Fibroblast of villous mesenchyme (primary cell): ENCODE measurements around the gene CHPT1. TPM values are rescaled to one million over a fixed set of nuclear protein-coding genes. Genes with fewer than 3 reads are reported as not detected.
A peak's percentile ranks its signal among the peaks of the same experiment; 100 is the strongest.
"Not testable (repeated sequence)": the region's sequence is repeated elsewhere in the genome, so short reads cannot be mapped to it uniquely, and the experiment has no call there.

Source experiments
- DNase-seq: peaks from one replicate; pipeline ENCODE4 v3.0.0-alpha.2; 2010; ENCODE audit warnings: low read depth
- H3K4me3 ChIP-seq: 2 replicates; pipeline ENCODE4 v1.5.1; 2011; ENCODE audit warnings: low read depth, mild to moderate bottlenecking, low read length
- total RNA-seq: library from RNA; depleted of rRNA; stranded (reverse); fragments of >200 nt; gene quantifications from 2 replicates; pipeline ENCODE4 v1.2.3, GENCODE V29; 2012
- TF ChIP-seq, protein P1 (sequence below): IDR thresholded peaks from 2 replicates; pipeline ENCODE4 v1.5.1; 2012; ENCODE audit warnings: low read depth, mild to moderate bottlenecking, low read length; ENCODE audit not compliant: insufficient read depth

CHPT1 gene
- total RNA-seq, 1 donor, result 35.4 TPM

DNA sequence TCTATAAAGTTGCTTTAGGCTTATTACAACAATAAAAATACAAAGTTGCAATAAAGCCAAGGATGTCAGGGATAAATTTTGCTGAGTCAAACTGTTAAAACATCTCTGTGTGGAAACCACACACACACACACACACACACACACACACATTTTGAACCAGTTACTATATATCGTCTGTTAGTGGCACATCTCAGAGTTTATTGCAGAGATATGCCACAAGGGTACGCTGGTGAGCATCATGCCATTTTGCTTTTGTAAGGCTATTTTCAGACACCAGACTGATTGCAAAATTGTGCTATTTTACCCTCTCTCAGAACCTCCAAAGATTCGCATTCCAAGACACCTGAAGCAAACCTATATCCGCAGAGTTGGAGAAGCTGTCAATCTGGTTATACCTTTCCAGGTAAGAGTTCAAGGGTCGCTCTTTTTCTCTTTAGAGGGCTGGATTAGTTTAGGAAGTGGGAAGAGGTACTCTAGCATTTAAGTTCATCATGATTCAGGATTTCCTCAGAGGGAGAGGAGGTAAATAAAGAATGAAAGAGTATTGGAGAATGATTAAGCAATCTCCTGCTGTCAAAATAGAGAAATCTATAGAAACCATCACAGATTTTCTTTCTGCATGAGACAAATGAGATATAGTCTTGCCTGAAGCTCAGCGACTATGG lies 27.3 kb upstream of the CHPT1 start:
- H3K4me3 ChIP-seq, result no peak overlapping the region
- DNase-seq, result peak; percentile 76
- TF ChIP-seq, protein P1, sequence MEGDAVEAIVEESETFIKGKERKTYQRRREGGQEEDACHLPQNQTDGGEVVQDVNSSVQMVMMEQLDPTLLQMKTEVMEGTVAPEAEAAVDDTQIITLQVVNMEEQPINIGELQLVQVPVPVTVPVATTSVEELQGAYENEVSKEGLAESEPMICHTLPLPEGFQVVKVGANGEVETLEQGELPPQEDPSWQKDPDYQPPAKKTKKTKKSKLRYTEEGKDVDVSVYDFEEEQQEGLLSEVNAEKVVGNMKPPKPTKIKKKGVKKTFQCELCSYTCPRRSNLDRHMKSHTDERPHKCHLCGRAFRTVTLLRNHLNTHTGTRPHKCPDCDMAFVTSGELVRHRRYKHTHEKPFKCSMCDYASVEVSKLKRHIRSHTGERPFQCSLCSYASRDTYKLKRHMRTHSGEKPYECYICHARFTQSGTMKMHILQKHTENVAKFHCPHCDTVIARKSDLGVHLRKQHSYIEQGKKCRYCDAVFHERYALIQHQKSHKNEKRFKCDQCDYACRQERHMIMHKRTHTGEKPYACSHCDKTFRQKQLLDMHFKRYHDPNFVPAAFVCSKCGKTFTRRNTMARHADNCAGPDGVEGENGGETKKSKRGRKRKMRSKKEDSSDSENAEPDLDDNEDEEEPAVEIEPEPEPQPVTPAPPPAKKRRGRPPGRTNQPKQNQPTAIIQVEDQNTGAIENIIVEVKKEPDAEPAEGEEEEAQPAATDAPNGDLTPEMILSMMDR, result peak; percentile 82

DNA sequence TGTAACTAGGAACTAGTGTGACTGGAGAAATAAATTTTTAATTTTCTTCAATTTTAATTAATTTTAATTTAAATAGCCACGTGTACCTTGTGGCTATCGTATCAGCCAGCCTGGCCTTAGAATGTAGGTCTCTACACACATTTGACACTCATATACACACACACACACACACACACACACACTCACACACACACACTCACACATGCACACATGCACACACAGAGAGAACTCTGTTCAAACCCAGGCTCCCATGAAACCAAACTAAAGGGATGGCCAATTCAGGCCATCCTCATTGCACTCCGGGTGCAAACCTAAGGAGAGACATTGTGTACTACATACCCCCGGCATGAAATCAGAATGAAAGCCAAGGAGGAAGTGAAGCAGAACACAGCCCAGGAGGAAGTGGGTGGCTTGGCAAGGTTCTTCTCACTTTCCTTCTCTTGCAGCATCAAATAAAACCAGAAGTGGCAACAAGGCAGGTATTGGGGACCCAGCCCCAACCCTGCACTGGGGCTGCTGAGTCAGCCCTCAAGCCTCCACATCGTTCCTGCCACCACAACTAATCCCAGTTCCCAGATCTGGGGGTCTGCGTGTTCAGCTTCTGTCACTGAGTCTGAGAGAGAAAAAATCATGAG lies 26.2 kb upstream of the CHPT1 start:
- no peak overlapping the region for H3K4me3 ChIP-seq
- TF ChIP-seq, protein P1, result no peak
- DNase-seq, result no peak

DNA sequence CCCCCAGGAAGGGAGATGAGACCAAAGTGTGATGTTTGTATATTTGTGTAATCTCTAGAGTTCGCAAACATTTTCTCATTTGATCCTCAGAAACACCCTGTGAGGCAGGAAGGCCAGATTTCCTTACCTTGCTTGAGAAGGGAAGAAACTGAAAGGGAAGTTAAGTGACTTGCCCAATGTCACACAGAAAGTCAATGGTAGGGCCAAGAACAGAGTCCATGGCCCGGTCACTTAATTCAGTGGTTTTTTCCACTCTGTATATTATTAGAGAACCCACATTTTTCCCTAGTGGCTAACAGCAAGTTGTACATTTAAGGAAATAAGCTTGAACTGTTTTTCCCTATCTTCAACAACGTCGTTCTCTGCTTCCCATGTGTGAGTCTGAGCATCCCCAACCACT lies 25.6 kb upstream of the CHPT1 start:
- H3K4me3 ChIP-seq, result no peak overlapping the region
- no peak for DNase-seq
- TF ChIP-seq, protein P1, result no peak

DNA sequence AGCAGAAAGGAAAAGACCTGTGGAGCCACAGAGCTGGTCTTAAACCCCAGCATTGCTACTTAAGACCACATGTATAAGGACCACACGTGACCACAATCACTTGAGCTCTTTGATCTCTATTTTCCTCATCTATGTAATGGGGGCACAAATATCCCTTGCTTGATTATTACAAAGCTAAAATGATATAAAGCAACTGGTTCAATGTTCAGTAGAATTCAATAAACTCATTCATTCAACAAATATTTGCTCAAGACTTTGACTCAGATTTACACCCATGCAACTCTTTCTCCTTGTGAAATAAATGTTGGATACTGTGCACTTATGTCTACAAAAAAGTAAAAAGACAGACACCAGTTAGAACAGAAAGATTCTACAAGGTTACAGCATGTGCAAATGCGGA lies 21.9 kb upstream of the CHPT1 start:
- DNase-seq, result no peak
- no peak overlapping the region for H3K4me3 ChIP-seq
- TF ChIP-seq, protein P1, result no peak

DNA sequence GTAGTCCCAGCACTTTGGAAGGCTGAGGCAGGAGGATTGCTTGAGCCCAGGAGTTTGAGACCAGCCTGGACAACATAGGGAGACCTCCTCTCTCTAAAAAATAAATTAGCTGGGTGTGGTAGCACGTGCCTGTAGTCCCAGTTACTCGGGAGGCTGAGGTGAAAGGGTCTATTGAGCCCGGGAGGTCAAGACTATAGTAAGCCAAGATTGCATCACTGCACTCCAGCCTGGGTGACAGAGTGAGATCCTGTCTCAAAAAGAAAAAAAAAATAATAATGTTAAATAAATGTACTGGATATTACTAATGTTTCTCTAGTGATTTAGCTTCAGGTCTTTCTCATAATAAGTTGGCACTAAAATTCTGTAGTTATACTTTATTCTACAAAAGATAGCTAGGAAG lies 20.9 kb upstream of the CHPT1 start:
- H3K4me3 ChIP-seq, DNase-seq: not testable (repeated sequence)

DNA sequence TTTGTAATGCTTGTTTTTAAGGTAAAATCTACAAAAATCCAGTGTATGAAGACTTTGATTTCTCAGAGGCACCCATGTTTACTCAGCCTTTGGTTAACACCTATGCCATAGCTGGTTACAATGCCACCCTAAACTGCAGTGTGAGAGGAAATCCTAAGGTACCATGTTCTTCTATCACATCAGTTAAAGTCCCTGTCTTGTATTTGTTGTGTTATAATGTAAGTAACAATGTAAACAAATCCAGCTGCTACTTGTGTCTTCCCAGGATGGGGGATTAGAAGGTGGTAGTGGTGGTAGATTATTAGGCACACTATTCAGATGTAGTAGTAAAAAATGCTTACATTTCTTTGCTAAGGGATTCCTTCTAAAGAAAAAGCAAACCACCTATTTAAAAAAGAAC lies 19.4 kb upstream of the CHPT1 start:
- no peak for DNase-seq
- H3K4me3 ChIP-seq, result no peak overlapping the region
- TF ChIP-seq, protein P1, result no peak

DNA sequence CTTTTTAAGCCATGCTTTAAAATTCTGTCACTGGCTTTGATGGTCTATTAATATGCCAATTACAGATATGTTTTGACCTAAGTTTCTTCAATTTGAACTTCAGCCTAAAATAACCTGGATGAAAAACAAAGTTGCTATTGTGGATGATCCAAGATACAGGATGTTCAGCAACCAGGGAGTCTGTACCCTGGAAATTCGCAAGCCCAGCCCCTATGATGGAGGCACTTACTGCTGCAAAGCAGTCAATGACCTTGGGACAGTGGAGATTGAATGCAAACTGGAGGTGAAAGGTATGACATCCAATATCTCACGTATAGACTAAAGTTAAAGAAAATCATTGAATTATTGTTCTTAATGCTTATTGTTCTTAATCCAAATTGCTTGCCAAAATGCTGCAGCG lies 17.2 kb upstream of the CHPT1 start:
- H3K4me3 ChIP-seq, result no peak overlapping the region
- TF ChIP-seq, protein P1, result no peak
- no peak for DNase-seq
